HAP-1 (cell line): Measurements from ENCODE around the gene CHMP2A.
"Not testable (repeated sequence)": the region's sequence is repeated elsewhere in the genome, so short reads cannot be mapped to it uniquely, and the experiment has no call there.

Source experiments
- DNase-seq, 2 experiments: peaks; one replicate each; pipeline ENCODE4 v3.0.0-alpha.2; 2016 to 2020; ENCODE audit warnings: low spot score in 2 of 2
- H3K27me3 ChIP-seq: fragments of 250-450 bp; sonication (Bioruptor Pico); 2 replicates; pipeline ENCODE4 v1.5.1; 2020; ENCODE audit warnings: low read depth, mild to moderate bottlenecking, moderate library complexity
- H3K36me3 ChIP-seq: fragments of 250-450 bp; sonication (Bioruptor Pico); replicated peaks from 2 replicates; pipeline ENCODE4 v1.5.1; 2020; ENCODE audit warnings: mild to moderate bottlenecking
- H3K4me1 ChIP-seq: fragments of 250-450 bp; sonication (Bioruptor Pico); 2 replicates; pipeline ENCODE4 v1.5.1; 2020; ENCODE audit warnings: mild to moderate bottlenecking
- H3K4me3 ChIP-seq: fragments of 250-450 bp; sonication (Bioruptor Pico); 2 replicates; pipeline ENCODE4 v1.5.1; 2020; ENCODE audit warnings: mild to moderate bottlenecking, moderate library complexity
- H3K9me3 ChIP-seq: fragments of 250-450 bp; sonication (Bioruptor Pico); 2 replicates; pipeline ENCODE4 v1.5.1; 2020; ENCODE audit warnings: mild to moderate bottlenecking, moderate library complexity
- in situ Hi-C: fragments of 300-500 bp; cut with MboI; formaldehyde crosslinking; loops from 3 replicates; pipeline ENCODE4 v1.14.3; 2020; ENCODE audit warnings: low sequenced_read_pairs, inconsistent platforms, mixed read lengths

CHMP2A gene

GRCh38 chr19:58509731-58510083 is 45.2 kb downstream of the CHMP2A start:
- Histone ChIP-seq H3K4me3 (no peak overlapping the region), H3K4me1 (peaks cover 6% of the 10 kb centered on the region), H3K36me3 (peaks cover 3% of the 10 kb centered on the region), H3K27me3 (no peaks in the 10 kb centered on the region), H3K9me3 (no peaks in the 10 kb centered on the region; the same call in 1 of the 2 replicates)
- in situ Hi-C loops: no loop called here
- DNase-seq: no peak

- H3K4me3 ChIP-seq, DNase-seq, H3K9me3 ChIP-seq, H3K4me1 ChIP-seq, H3K36me3 ChIP-seq, H3K27me3 ChIP-seq, in situ Hi-C loops: not testable (repeated sequence)
Observed at GRCh38 chr19:58507602-58508223, 47.2 kb downstream of the CHMP2A start.
